Uterus (tissue), 4 donors: ENCODE data around the gene RAC3. TPM values are rescaled to one million over a fixed set of nuclear protein-coding genes. Genes with fewer than 3 reads are reported as not detected.

Experiments
- DNase-seq, 2 donors: peaks; one replicate each; pipeline ENCODE4 v3.0.0-alpha.2; 2019 to 2020
- H3K27ac ChIP-seq, 2 donors: fragments of 200-600 bp; sonication (generic); 1 replicate in 1 of 2; 2 replicates in 1 of 2; pipeline ENCODE4 v1.5.1; 2016 to 2018
- H3K27me3 ChIP-seq, 2 donors: fragments of 200-600 bp; sonication (generic); one replicate each; pipeline ENCODE4 v1.5.1; 2018 to 2019; ENCODE audit warnings: control low read depth in 1 of 2
- H3K36me3 ChIP-seq, 2 donors: fragments of 200-600 bp; sonication (generic); one replicate each; pipeline ENCODE4 v1.5.1; 2019; ENCODE audit warnings: control low read depth in 1 of 2
- H3K4me1 ChIP-seq, 2 donors: fragments of 200-600 bp; sonication (generic); one replicate each; pipeline ENCODE4 v1.5.1; 2018 to 2019; ENCODE audit warnings: control low read depth in 1 of 2
- H3K4me3 ChIP-seq, 2 donors: fragments of 200-600 bp; sonication (generic); 1 replicate in 1 of 2; 2 replicates in 1 of 2; pipeline ENCODE4 v1.5.1; 2018 to 2019; ENCODE audit warnings: mild to moderate bottlenecking in 1 of 2
- H3K9me3 ChIP-seq, 2 donors: fragments of 200-600 bp; sonication (generic); one replicate each; pipeline ENCODE4 v1.5.1; 2019; ENCODE audit warnings: control low read depth in 1 of 2
- CTCF ChIP-seq, 4 experiments: fragments of 200-600 bp in 2 of 4; fragments of 450-650 bp in 2 of 4; sonication (generic) in 2 of 4; IDR thresholded peaks; one replicate each; pipeline ENCODE4 v1.5.1; 2016 to 2019; ENCODE audit warnings: antibody characterized with exemption in 4 of 4, mild to moderate bottlenecking in 2 of 4, moderate library complexity in 1 of 4
- POLR2A ChIP-seq, 2 donors: fragments of 450-650 bp; IDR thresholded peaks; one replicate each; pipeline ENCODE4 v1.6.1; 2016; ENCODE audit warnings: antibody characterized with exemption in 2 of 2, mild to moderate bottlenecking in 1 of 2, moderate library complexity in 1 of 2
- intact Hi-C: fragments of 100-400 bp; cut with DNase I; formaldehyde crosslinking; loops from one replicate; pipeline ENCODE4 v1.15.1; 2023; ENCODE audit warnings: low total_unique reads
- total RNA-seq, 4 donors: library from RNA; depleted of rRNA in 3 of 4; stranded (reverse); fragments of >200 nt in 3 of 4; gene quantifications; one replicate each; pipeline versions ENCODE4 v1.1.0 to v1.2.4, GENCODE V29; 2014 to 2023
- donor health status: DM: yes; HTN: yes; CAD: no.

The RAC3 gene
- total RNA-seq, 4 donors from 2014 or later: 0.91 to 8.4 TPM; not detected in 2

- TF ChIP-seq POLR2A (IDR thresholded peaks at IDR 0.05): no peak
- no peak for TF ChIP-seq CTCF (IDR thresholded peaks at IDR 0.05)
- Histone ChIP-seq H3K27me3 (no peaks in the 10 kb centered on the region), H3K4me3 (no peak overlapping the region), H3K36me3 (no peaks in the 10 kb centered on the region), H3K27ac (no peak overlapping the region), H3K4me1 (no peaks in the 10 kb centered on the region), H3K9me3 (no peaks in the 10 kb centered on the region)
- no peak for DNase-seq
- intact Hi-C loops: no loop called here
Measured at GRCh38 chr17:81996232-81996756, 35.2 kb upstream of the RAC3 start.

- Histone ChIP-seq H3K27ac (no peak overlapping the region), H3K4me3 (no peak overlapping the region), H3K4me1 (no peaks in the 10 kb centered on the region), H3K9me3 (no peaks in the 10 kb centered on the region), H3K27me3 (no peaks in the 10 kb centered on the region), H3K36me3 (no peaks in the 10 kb centered on the region)
- TF ChIP-seq POLR2A (IDR thresholded peaks at IDR 0.05) (no peak), CTCF (IDR thresholded peaks at IDR 0.05) (no peak)
- intact Hi-C loops: no loop called here
- no peak for DNase-seq
Measured at GRCh38 chr17:81996757-81997441, 34.6 kb upstream of the RAC3 start.

- DNase-seq: no peak
- H3K27me3 ChIP-seq: no peaks in the 10 kb centered on the region
- no peak for TF ChIP-seq POLR2A (IDR thresholded peaks at IDR 0.05)
- no peak for TF ChIP-seq CTCF (IDR thresholded peaks at IDR 0.05)
- H3K4me3 ChIP-seq: no peak overlapping the region
- H3K36me3 ChIP-seq: no peaks in the 10 kb centered on the region
- no peak overlapping the region for H3K27ac ChIP-seq
- peaks cover under 1 to 4% of the 10 kb centered on the region in 2 donors for H3K4me1 ChIP-seq
- intact Hi-C loops: no loop called here
- H3K9me3 ChIP-seq: no peaks in the 10 kb centered on the region
Measured at GRCh38 chr17:81998212-81998611, 33.3 kb upstream of the RAC3 start.

GRCh38 chr17:81998691-81999438 is 32.6 kb upstream of the RAC3 start:
- Histone ChIP-seq H3K27ac (no peak overlapping the region), H3K27me3 (no peaks in the 10 kb centered on the region), H3K4me1 (peaks cover 4 to 8% of the 10 kb centered on the region in 2 donors), H3K9me3 (no peaks in the 10 kb centered on the region), H3K4me3 (no peak overlapping the region), H3K36me3 (no peaks in the 10 kb centered on the region)
- TF ChIP-seq POLR2A (IDR thresholded peaks at IDR 0.05): no peak
- TF ChIP-seq CTCF (IDR thresholded peaks at IDR 0.05): no peak
- intact Hi-C loops: no loop called here
- DNase-seq: no peak

GRCh38 chr17:81999587-81999975 is 31.9 kb upstream of the RAC3 start:
- Histone ChIP-seq H3K27me3 (no peaks in the 10 kb centered on the region), H3K27ac (no peak overlapping the region), H3K4me3 (no peak overlapping the region), H3K4me1 (peaks cover 8 to 11% of the 10 kb centered on the region in 2 donors), H3K36me3 (no peaks in the 10 kb centered on the region), H3K9me3 (no peaks in the 10 kb centered on the region)
- no peak for DNase-seq
- TF ChIP-seq POLR2A (IDR thresholded peaks at IDR 0.05) (no peak), CTCF (IDR thresholded peaks at IDR 0.05) (no peak)
- intact Hi-C loops: no loop called here
